HEK293 (cell line): ENCODE results near the gene HK2.

Experiments used
- CTCF ChIA-PET: fragments of 350-600 bp; formaldehyde crosslinking; extraction: SDS; loops from one replicate; lab custom pipeline; 2021; ENCODE audit warnings: antibody characterized with exemption; lab: Yijun Ruan, JAX
- POLR2A ChIA-PET: fragments of 300-600 bp; formaldehyde crosslinking; extraction: SDS; loops from one replicate; lab custom pipeline; 2020; ENCODE audit warnings: antibody characterized with exemption, inconsistent platforms; lab: Yijun Ruan, JAX
- H3K27ac ChIP-seq: fragments of 200-500 bp; sonication (Bioruptor generic); 2 replicates; pipeline ENCODE4 v1.5.1; 2014; ENCODE audit warnings: low read depth, low read length, control low read depth, inconsistent platforms; ENCODE audit errors: extremely low read depth
- H3K36me3 ChIP-seq, 2 experiments: fragments of 200-500 bp in 1 of 2; sonication (Bioruptor generic) in 1 of 2; 1 replicate in 1 of 2; 2 replicates in 1 of 2; pipeline ENCODE4 v1.5.1; 2014 to 2017; ENCODE audit warnings: inconsistent platforms in 2 of 2, low read length in 2 of 2; ENCODE audit not compliant: control insufficient read depth in 2 of 2, insufficient read depth in 1 of 2
- H3K4me1 ChIP-seq: fragments of 200-500 bp; sonication (Bioruptor generic); 2 replicates; pipeline ENCODE4 v1.5.1; 2014; ENCODE audit warnings: mild to moderate bottlenecking, low read length, inconsistent platforms; ENCODE audit not compliant: control insufficient read depth, insufficient read depth
- H3K4me3 ChIP-seq: 2 replicates; pipeline ENCODE4 v1.5.1; 2011; ENCODE audit warnings: low read depth, mild to moderate bottlenecking, control low read depth, low read length, moderate library complexity
- H3K9me3 ChIP-seq: fragments of 200-500 bp; sonication (Bioruptor generic); 2 replicates; pipeline ENCODE4 v1.5.1; 2014; ENCODE audit warnings: low read depth, low read length, inconsistent platforms; ENCODE audit not compliant: control insufficient read depth, insufficient read depth
- BCL11B ChIP-seq: fragments of 450-650 bp; formaldehyde crosslinking; IDR thresholded peaks from 2 replicates; pipeline ENCODE4 v1.5.1; 2016; ENCODE audit warnings: low read depth, missing biosample characterization, missing genetic modification characterization
- CTCF ChIP-seq: fragments of 450-650 bp; formaldehyde crosslinking; IDR thresholded peaks from 2 replicates; pipeline ENCODE4 v1.5.1; 2016; ENCODE audit warnings: missing biosample characterization, missing genetic modification characterization
- GLIS2 ChIP-seq: fragments of 450-650 bp; formaldehyde crosslinking; IDR thresholded peaks from 2 replicates; pipeline ENCODE4 v1.5.1; 2016; ENCODE audit warnings: missing biosample characterization, missing genetic modification characterization
- KLF16 ChIP-seq: fragments of 450-650 bp; formaldehyde crosslinking; IDR thresholded peaks from 2 replicates; pipeline ENCODE4 v1.5.1; 2017; ENCODE audit warnings: missing biosample characterization, missing genetic modification characterization
- MYNN ChIP-seq: fragments of 450-650 bp; formaldehyde crosslinking; IDR thresholded peaks from 2 replicates; pipeline ENCODE4 v1.5.1; 2016; ENCODE audit warnings: missing biosample characterization, missing genetic modification characterization, borderline replicate concordance
- PATZ1 ChIP-seq: fragments of 450-650 bp; formaldehyde crosslinking; IDR thresholded peaks from 2 replicates; pipeline ENCODE4 v1.5.1; 2016; ENCODE audit warnings: missing biosample characterization, missing genetic modification characterization
- ZBTB17 ChIP-seq: fragments of 450-650 bp; formaldehyde crosslinking; IDR thresholded peaks from 2 replicates; pipeline ENCODE4 v1.5.1; 2016; ENCODE audit warnings: missing biosample characterization, missing genetic modification characterization
- ZEB2 ChIP-seq: fragments of 450-650 bp; formaldehyde crosslinking; IDR thresholded peaks from 2 replicates; pipeline ENCODE4 v1.5.1; 2016; ENCODE audit warnings: missing biosample characterization, missing genetic modification characterization
- ZFHX2 ChIP-seq: fragments of 450-650 bp; formaldehyde crosslinking; conservative IDR thresholded peaks from 2 replicates; pipeline ENCODE4 v1.5.1; 2016; ENCODE audit warnings: missing biosample characterization, missing genetic modification characterization
- ZNF10 ChIP-seq: fragments of 450-650 bp; formaldehyde crosslinking; IDR thresholded peaks from 2 replicates; pipeline ENCODE4 v1.5.1; 2017; ENCODE audit warnings: missing biosample characterization, missing genetic modification characterization
- ZNF138 ChIP-seq: fragments of 450-650 bp; formaldehyde crosslinking; IDR thresholded peaks from 2 replicates; pipeline ENCODE4 v1.5.1; 2016; ENCODE audit warnings: missing biosample characterization, missing genetic modification characterization, borderline replicate concordance
- ZNF157 ChIP-seq: fragments of 450-650 bp; formaldehyde crosslinking; IDR thresholded peaks from 2 replicates; pipeline ENCODE4 v1.5.1; 2016; ENCODE audit warnings: missing biosample characterization, missing genetic modification characterization
- ZNF2 ChIP-seq: fragments of 450-650 bp; formaldehyde crosslinking; IDR thresholded peaks from 2 replicates; pipeline ENCODE4 v1.5.1; 2016; ENCODE audit warnings: missing biosample characterization, missing genetic modification characterization
- ZNF391 ChIP-seq: fragments of 450-650 bp; formaldehyde crosslinking; IDR thresholded peaks from 2 replicates; pipeline ENCODE4 v1.5.1; 2016; ENCODE audit warnings: low read depth, missing biosample characterization, missing genetic modification characterization, borderline replicate concordance
- ZNF501 ChIP-seq: fragments of 450-650 bp; formaldehyde crosslinking; IDR thresholded peaks from 2 replicates; pipeline ENCODE4 v1.5.1; 2016; ENCODE audit warnings: missing biosample characterization, missing genetic modification characterization
- ZNF561 ChIP-seq: fragments of 450-650 bp; IDR thresholded peaks from 2 replicates; pipeline ENCODE4 v1.5.1; 2018; ENCODE audit warnings: missing biosample characterization, missing genetic modification characterization, borderline replicate concordance
- ZNF629 ChIP-seq: fragments of 450-650 bp; formaldehyde crosslinking; IDR thresholded peaks from 2 replicates; pipeline ENCODE4 v1.5.1; 2017; ENCODE audit warnings: missing biosample characterization, missing genetic modification characterization
- ZNF660 ChIP-seq: fragments of 450-650 bp; IDR thresholded peaks from 2 replicates; pipeline ENCODE4 v1.5.1; 2018; ENCODE audit warnings: missing biosample characterization, mild to moderate bottlenecking, missing genetic modification characterization
- ZNF664 ChIP-seq: fragments of 450-650 bp; formaldehyde crosslinking; IDR thresholded peaks from 2 replicates; pipeline ENCODE4 v1.5.1; 2016; ENCODE audit warnings: missing biosample characterization, missing genetic modification characterization
- ZNF777 ChIP-seq: fragments of 450-650 bp; formaldehyde crosslinking; IDR thresholded peaks from 2 replicates; pipeline ENCODE4 v1.5.1; 2017; ENCODE audit warnings: missing biosample characterization, missing genetic modification characterization, borderline replicate concordance
- TF ChIP-seq, protein P1 (sequence below): fragments of 450-650 bp; formaldehyde crosslinking; IDR thresholded peaks from 2 replicates; pipeline ENCODE4 v1.5.1; 2016; ENCODE audit warnings: missing biosample characterization, missing genetic modification characterization
- TF ChIP-seq, protein P2 (sequence below): fragments of 450-650 bp; formaldehyde crosslinking; IDR thresholded peaks from 2 replicates; pipeline ENCODE4 v1.5.1; 2017; ENCODE audit warnings: missing biosample characterization, missing genetic modification characterization

The HK2 gene

DNA sequence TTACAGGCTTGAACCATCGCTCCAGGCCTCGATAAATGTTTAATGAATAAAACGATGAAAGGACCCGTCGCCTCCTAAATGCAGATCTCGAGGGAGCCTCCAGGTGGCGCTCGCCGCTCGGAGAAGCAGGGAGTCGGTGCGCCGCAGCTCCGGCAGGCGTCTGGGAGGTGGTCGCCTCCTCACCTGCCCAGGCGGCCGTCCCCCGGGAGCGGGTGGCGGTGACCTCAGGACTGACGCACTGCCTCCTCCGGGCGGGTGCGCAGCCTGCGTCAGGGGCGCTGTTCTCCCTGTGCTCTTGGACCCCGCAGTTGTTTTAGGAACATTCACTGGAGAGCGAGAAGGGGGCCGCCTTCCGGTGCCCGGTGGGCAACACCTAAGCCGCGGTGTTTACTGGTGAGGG lies 85.9 kb downstream of the HK2 start (continued):
- peak; percentile 52; the same call in 1 of the 2 replicates for TF ChIP-seq PATZ1 (tag by site-specific recombination)
- peak; percentile 94 for TF ChIP-seq CTCF (tag by site-specific recombination)
- 0 out of 2 replicates have a peak, but pooled peaks have one; percentile 23 for TF ChIP-seq ZNF391 (tag by site-specific recombination)
- peak; percentile 37 for TF ChIP-seq ZBTB17 (tag by site-specific recombination)
- TF ChIP-seq MYNN (tag by site-specific recombination): no peak
- 0 out of 2 replicates have a peak, but pooled peaks have one; percentile 17 for TF ChIP-seq ZNF629
- peak; percentile 77 for TF ChIP-seq ZNF10 (tag by site-specific recombination)
- 0 out of 2 replicates have a peak, but pooled peaks have one; percentile 18 for TF ChIP-seq ZNF2
- 0 out of 2 replicates have a peak, but pooled peaks have one; percentile 13 for TF ChIP-seq ZNF660 (tag by site-specific recombination)
- peak; percentile 41; the same call in 1 of the 2 replicates for TF ChIP-seq GLIS2
- TF ChIP-seq ZNF561 (tag by site-specific recombination): peak; percentile 67; the same call in 1 of the 2 replicates
- TF ChIP-seq ZNF501: no peak
- no peak for TF ChIP-seq ZNF138 (tag by site-specific recombination)
- 0 out of 2 replicates have a peak, but pooled peaks have one; percentile 14 for TF ChIP-seq ZFHX2 (tag by site-specific recombination)
- peak; percentile 68; the same call in 1 of the 2 replicates for TF ChIP-seq ZEB2 (tag by site-specific recombination)
- TF ChIP-seq BCL11B (tag by site-specific recombination): no peak

DNA sequence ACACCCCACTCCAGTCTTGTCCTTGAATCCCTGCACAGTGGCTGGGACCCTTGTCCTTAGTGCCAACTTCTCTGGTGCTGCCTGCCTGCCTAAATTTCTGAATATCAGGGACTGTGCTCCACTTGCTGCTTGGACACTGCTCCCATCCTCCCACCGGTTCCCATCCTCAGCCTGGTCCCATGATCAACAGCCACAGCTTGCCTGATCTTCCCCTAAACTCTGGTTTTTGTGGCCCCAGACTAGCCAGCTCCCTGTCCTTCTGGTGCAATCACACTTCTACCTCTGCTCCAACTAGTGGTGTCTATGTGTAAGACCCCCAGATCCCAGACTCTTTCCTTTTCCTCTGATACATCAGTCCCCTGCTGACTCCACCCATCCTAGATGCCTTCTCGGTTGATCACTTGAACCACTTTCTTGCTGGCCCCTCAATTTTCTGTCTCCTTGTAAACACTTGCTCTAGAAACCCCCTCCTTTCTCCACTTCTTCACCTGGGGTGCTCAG lies 87.4 kb downstream of the HK2 start:
- TF ChIP-seq ZNF157 (no peak), MYNN (tag by site-specific recombination) (no peak)
- H3K27ac ChIP-seq: no peak overlapping the region
- POLR2A ChIA-PET: no interaction called here
- H3K4me1 ChIP-seq: no peaks in the 10 kb centered on the region
- no peaks in the 10 kb centered on the region for H3K36me3 ChIP-seq
- H3K4me3 ChIP-seq: no peak overlapping the region
- no peaks in the 10 kb centered on the region for H3K9me3 ChIP-seq
- CTCF ChIA-PET: no interaction called here

DNA sequence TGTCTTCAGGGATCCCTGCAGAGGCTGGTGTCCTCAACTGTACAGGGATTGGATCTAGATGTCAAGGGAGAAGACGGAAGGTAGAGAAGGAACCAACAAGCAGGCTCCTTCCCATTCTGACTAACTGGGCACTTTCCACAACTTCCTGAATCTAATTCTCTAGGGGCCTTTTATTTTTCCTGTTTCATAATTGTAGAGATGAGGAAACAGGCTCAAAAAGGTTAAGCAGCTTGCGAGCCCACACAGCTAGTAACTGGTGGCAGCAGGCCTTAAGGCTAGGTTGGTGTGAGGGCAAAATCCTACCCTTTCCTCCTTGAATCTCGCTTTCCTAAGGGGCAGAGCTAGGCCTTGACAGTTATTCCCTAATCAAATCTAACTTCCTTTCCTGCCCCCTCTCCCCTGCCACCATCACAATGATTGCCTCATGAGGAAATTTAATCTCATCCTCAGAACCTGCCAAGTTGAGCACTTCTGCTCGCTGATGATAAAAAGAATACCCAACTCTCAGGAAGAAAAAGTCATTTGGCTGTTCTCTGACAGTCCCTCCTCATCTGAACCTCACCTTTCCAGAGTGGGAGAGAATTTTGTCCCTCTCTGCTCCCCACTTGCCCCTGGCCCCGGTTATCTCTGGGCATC lies 88.8 kb downstream of the HK2 start:
- Histone ChIP-seq H3K27ac (no peak overlapping the region), H3K9me3 (no peaks in the 10 kb centered on the region), H3K4me3 (no peak overlapping the region), H3K36me3 (no peaks in the 10 kb centered on the region), H3K4me1 (no peaks in the 10 kb centered on the region)
- TF ChIP-seq KLF16 (tag by site-specific recombination) (no peak), ZNF664 (tag by site-specific recombination) (no peak), ZBTB17 (tag by site-specific recombination) (0 out of 2 replicates have a peak, but pooled peaks have one; percentile 20), ZNF777 (tag by site-specific recombination) (no peak)
- TF ChIP-seq, protein P1, sequence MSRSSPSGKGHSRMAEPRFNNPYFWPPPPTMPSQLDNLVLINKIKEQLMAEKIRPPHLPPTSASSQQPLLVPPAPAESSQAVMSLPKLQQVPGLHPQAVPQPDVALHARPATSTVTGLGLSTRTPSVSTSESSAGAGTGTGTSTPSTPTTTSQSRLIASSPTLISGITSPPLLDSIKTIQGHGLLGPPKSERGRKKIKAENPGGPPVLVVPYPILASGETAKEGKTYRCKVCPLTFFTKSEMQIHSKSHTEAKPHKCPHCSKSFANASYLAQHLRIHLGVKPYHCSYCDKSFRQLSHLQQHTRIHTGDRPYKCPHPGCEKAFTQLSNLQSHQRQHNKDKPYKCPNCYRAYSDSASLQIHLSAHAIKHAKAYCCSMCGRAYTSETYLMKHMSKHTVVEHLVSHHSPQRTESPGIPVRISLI (tag by site-specific recombination): peak; percentile 55; the same call in 1 of the 2 replicates
- TF ChIP-seq, protein P2, sequence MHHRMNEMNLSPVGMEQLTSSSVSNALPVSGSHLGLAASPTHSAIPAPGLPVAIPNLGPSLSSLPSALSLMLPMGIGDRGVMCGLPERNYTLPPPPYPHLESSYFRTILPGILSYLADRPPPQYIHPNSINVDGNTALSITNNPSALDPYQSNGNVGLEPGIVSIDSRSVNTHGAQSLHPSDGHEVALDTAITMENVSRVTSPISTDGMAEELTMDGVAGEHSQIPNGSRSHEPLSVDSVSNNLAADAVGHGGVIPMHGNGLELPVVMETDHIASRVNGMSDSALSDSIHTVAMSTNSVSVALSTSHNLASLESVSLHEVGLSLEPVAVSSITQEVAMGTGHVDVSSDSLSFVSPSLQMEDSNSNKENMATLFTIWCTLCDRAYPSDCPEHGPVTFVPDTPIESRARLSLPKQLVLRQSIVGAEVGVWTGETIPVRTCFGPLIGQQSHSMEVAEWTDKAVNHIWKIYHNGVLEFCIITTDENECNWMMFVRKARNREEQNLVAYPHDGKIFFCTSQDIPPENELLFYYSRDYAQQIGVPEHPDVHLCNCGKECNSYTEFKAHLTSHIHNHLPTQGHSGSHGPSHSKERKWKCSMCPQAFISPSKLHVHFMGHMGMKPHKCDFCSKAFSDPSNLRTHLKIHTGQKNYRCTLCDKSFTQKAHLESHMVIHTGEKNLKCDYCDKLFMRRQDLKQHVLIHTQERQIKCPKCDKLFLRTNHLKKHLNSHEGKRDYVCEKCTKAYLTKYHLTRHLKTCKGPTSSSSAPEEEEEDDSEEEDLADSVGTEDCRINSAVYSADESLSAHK (tag by site-specific recombination): no peak
- ChIA-PET POLR2A (no interaction called here), CTCF (interaction anchor here (0.6 kb wide), 1 partner anchor 319 kb away, joined by 3 read pairs; no protein-coding TSS in a partner anchor)
